HG03066 (cell line): ENCODE measurements around the gene SNX14.
"Not testable (repeated sequence)": the region's sequence is repeated elsewhere in the genome, so short reads cannot be mapped to it uniquely, and the experiment has no call there.

Experiments
- ATAC-seq: cut with Tn5 transposase; IDR thresholded peaks from one replicate; pipeline ENCODE4 v1.9.1; 2021; ENCODE audit warnings: low read depth; ENCODE audit not compliant: unreplicated experiment

SNX14 gene, protein sequence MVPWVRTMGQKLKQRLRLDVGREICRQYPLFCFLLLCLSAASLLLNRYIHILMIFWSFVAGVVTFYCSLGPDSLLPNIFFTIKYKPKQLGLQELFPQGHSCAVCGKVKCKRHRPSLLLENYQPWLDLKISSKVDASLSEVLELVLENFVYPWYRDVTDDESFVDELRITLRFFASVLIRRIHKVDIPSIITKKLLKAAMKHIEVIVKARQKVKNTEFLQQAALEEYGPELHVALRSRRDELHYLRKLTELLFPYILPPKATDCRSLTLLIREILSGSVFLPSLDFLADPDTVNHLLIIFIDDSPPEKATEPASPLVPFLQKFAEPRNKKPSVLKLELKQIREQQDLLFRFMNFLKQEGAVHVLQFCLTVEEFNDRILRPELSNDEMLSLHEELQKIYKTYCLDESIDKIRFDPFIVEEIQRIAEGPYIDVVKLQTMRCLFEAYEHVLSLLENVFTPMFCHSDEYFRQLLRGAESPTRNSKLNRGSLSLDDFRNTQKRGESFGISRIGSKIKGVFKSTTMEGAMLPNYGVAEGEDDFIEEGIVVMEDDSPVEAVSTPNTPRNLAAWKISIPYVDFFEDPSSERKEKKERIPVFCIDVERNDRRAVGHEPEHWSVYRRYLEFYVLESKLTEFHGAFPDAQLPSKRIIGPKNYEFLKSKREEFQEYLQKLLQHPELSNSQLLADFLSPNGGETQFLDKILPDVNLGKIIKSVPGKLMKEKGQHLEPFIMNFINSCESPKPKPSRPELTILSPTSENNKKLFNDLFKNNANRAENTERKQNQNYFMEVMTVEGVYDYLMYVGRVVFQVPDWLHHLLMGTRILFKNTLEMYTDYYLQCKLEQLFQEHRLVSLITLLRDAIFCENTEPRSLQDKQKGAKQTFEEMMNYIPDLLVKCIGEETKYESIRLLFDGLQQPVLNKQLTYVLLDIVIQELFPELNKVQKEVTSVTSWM

GRCh38 chr6:85593438-85594196 lies at the start of gene SNX14:
TSS of gene SNX14 (minus strand) at chr6:85593858. CDS start at chr6:85593718, 140 bp downstream.
- ATAC-seq: peak; percentile 86

DNA sequence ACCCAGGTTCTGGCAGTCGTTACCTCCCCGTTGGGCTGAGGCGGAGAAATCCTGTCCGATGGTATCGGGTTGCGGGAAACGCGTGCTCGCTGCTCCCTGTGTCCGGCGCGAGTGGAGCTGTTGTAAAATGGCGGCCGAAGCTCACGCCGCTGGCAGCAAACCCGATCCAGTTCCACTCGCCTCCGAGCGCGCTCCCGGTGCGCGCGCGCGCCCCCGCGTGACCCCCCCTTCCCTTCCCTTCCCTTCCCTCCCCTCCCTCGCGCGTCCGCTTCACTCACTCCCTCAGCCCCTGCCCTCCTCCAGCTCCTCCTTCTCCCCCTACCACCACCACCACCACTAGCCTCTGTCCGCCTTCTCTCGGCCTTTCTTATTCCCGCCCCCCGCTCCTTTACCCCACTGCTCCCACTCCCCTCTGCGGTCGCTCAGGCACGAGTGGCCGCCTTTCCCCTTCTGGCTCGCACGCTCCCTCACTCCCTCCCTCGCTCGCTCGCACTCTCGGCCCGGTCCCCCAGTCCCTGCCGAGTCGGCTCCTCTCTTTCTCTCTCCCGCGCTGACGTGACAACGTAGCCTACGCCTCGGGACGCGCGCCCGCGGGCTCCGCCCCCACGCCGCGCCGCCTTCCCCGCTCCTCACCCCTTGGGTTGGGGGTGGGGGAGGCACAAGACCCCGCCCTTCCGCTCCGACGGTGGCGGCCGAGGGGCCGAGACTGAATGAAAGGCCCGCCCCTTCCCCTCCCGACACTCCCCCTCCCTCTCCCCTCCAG lies 49.3 kb upstream of the SNX14 start, which contains the start of gene SYNCRIP:
SYNCRIP (minus strand) TSS at position 113 of the 763 bp plus-strand sequence. CDS start 1,447 bp downstream, outside the sequence.
- ATAC-seq: peak; percentile 70

- ATAC-seq: no peak
These were observed 48.5 kb upstream of the SNX14 start for GRCh38 chr6:85641897-85642773.

GRCh38 chr6:85641522-85641896 lies 47.9 kb upstream of the SNX14 start:
- no peak for ATAC-seq

DNA sequence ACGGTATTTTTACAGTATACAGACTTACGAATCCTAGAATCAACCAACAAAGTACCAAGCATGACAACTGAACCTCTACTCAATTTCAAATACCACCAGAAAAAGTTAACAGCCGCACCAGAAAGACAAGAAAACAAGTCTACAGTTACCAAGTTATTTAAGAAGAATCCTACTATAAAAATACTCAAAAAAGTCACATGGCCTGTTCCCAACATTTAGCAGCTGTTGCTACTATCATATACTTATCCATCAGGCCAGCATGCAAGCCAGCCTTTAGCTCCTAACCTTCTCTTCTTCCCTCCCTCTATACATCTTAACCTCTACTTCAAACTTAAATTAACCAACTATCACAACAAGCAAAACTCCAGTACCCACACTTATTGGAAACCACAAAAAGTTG lies 47.2 kb upstream of the SNX14 start:
- no peak for ATAC-seq

DNA sequence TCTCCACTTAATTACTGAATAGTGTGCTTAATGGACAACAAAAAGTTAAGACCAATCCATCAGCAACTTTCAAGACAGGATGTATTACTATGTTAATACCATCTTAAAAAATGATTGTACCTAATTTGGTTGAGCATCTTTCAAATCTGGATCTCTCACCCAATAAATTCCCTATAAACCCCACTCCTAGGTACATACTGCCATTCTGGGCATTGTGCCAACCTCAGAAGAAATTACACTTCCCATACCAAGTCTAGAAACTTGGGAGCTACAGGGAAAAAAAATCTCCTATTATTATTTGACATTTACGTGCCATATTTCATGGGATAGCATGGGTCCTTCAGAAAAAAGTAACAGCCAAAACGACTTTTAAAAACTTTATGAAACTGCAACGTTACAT lies 43.9 kb upstream of the SNX14 start:
- no peak for ATAC-seq

- no peak for ATAC-seq
These were observed 38.7 kb upstream of the SNX14 start for GRCh38 chr6:85632164-85632942.

- ATAC-seq: not testable (repeated sequence)
These were observed 37.5 kb upstream of the SNX14 start for GRCh38 chr6:85631117-85631516.

DNA sequence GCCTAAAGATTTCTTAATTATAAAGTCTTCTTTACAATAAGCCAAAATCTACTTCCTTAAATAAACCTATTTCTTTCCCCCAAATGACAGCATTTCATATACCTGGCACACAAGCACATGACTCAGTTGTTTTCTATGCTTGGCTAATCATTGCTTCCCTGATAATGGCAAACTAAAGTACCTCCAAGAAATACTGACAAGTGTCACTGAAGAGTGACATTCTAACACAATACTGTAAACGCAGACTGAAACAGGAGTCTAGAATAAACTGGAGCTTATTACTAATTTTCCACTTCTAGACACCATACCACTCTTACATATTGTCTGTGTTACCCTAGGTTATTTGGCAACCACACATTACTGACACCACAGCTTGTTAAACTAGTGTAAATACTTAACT lies 34.7 kb upstream of the SNX14 start:
- ATAC-seq: no peak

GRCh38 chr6:85620308-85620707 lies 26.6 kb upstream of the SNX14 start:
- no peak for ATAC-seq

DNA sequence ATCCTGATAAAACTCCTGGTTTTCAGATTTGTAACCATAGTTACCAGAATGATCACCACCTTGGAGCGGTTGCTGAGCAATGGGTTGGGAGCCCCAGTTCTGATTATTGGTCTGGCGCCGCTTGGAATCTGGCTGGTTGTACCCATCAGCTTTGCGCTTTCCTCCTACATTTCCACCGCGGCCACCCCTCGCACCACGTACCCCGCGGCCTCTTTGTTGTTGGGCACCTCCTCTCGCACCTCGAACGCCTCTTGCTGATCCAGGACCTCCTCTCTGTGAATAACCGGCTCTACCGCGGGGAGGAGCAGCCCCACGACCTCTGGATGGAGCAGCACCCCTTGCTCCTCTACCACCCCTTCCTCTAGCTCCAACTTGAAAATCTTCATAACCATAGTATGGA lies 21.1 kb upstream of the SNX14 start:
- no peak for ATAC-seq

- ATAC-seq: no peak
These were observed 19.2 kb upstream of the SNX14 start for GRCh38 chr6:85612690-85613474.

DNA sequence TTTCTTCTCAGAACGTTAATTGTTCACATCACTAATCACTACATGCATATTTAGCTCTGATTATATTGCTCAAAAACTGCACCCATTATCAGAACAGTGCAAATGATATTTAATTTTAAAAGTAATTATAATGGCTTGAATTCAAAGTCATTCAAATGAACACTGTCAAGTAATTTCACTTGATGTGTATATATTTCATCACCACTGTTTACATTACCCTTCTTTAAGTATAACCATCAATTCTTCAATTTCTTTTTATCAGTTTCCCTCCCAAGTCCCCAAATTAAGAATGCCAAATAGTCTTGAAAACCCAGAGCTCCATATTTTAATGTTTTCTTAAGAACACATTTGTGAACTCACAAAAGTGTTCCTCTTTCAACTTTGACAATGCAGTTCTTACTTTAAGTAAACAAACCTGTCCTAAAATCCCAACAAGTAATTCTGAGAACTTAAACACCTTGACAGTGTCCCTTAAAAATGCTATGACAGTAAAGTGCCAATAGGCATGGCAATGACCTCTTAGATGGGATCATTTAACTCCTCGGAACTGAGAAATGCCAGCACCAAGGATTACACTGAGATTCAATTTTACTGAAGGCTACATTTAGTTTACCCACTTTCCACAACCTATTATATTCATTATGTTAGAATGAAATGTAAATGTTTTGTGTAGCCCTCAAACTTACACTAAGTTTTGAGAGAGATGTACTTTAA lies 16.7 kb upstream of the SNX14 start:
- no peak for ATAC-seq

GRCh38 chr6:85602100-85602499 lies 8.4 kb upstream of the SNX14 start:
- ATAC-seq: no peak

GRCh38 chr6:85600713-85601313 lies 7.2 kb upstream of the SNX14 start:
- ATAC-seq: no peak

- peak; percentile 11 for ATAC-seq
These were observed 706 bp upstream of the SNX14 start for GRCh38 chr6:85594197-85594930.
